Activated gamma-delta T cell treated with Interleukin-2 at 50 U/mL for 16 hours (primary cell): ENCODE results near the gene FGFRL1.

Experiments
- DNase-seq: peaks from one replicate; pipeline ENCODE4 v3.0.0-alpha.2; 2020

The FGFRL1 gene

GRCh38 chr4:1055721-1056590 is 44.5 kb downstream of the FGFRL1 start:
- peak; percentile 87 for DNase-seq

GRCh38 chr4:1056671-1057402 is 45.4 kb downstream of the FGFRL1 start:
- no peak for DNase-seq

- DNase-seq, result no peak
These were observed 45.9 kb downstream of the FGFRL1 start for GRCh38 chr4:1057403-1057745.

- DNase-seq, result no peak
These were observed 47.0 kb downstream of the FGFRL1 start for GRCh38 chr4:1058198-1058996.

- DNase-seq, result no peak
These were observed 47.7 kb downstream of the FGFRL1 start for GRCh38 chr4:1058997-1059665.

- DNase-seq, result no peak
These were observed 48.7 kb downstream of the FGFRL1 start for GRCh38 chr4:1060121-1060520.

- no peak for DNase-seq
These were observed 49.2 kb downstream of the FGFRL1 start for GRCh38 chr4:1060621-1061020.

GRCh38 chr4:1061056-1061700 is 49.8 kb downstream of the FGFRL1 start:
- DNase-seq, result no peak

- no peak for DNase-seq
These were observed 50.3 kb downstream of the FGFRL1 start for GRCh38 chr4:1061760-1062159.

GRCh38 chr4:1062419-1062818 is 51.0 kb downstream of the FGFRL1 start:
- no peak for DNase-seq

- no peak for DNase-seq
These were observed 54.3 kb downstream of the FGFRL1 start for GRCh38 chr4:1065732-1066131.

- no peak for DNase-seq
These were observed 58.0 kb downstream of the FGFRL1 start for GRCh38 chr4:1069394-1069793.

- peak; percentile 53 for DNase-seq
These were observed 61.5 kb downstream of the FGFRL1 start for GRCh38 chr4:1072830-1073446.

- DNase-seq, result no peak
These were observed 62.7 kb downstream of the FGFRL1 start for GRCh38 chr4:1074077-1074476.

- no peak for DNase-seq
These were observed 63.8 kb downstream of the FGFRL1 start for GRCh38 chr4:1075225-1075624.

GRCh38 chr4:1075809-1076699 is 64.6 kb downstream of the FGFRL1 start:
- DNase-seq, result no peak
